ENCODE results near the gene LACC1.

Gene LACC1

DNA sequence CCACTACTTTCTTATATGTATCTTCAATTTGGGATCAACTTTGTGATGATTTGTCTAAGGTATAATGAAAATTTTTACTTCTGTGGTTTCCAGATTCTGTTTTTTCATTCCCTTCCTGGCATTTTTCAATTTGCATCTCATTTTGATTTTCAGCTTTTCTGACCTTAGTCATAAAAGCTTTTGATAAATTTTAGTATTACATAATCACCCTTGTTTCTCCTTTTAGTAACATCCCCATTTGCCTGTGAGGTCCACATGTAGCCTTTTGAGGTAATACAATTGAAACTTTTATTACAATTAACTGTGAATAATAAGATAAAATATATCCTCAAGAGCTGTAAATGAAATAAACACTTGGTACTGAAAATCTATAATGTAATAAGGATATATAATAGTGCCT is 31.2 kb downstream of the LACC1 start:
- TF ChIP-seq, protein P1, sequence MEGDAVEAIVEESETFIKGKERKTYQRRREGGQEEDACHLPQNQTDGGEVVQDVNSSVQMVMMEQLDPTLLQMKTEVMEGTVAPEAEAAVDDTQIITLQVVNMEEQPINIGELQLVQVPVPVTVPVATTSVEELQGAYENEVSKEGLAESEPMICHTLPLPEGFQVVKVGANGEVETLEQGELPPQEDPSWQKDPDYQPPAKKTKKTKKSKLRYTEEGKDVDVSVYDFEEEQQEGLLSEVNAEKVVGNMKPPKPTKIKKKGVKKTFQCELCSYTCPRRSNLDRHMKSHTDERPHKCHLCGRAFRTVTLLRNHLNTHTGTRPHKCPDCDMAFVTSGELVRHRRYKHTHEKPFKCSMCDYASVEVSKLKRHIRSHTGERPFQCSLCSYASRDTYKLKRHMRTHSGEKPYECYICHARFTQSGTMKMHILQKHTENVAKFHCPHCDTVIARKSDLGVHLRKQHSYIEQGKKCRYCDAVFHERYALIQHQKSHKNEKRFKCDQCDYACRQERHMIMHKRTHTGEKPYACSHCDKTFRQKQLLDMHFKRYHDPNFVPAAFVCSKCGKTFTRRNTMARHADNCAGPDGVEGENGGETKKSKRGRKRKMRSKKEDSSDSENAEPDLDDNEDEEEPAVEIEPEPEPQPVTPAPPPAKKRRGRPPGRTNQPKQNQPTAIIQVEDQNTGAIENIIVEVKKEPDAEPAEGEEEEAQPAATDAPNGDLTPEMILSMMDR (conservative IDR thresholded peaks at IDR 0.05; ENCODE audit: low read length) = no peak
- H3K4me3 ChIP-seq (ENCODE audit: low read length) = no peak overlapping the region
- no peak for DNase-seq (ENCODE audit: low read depth)

DNA sequence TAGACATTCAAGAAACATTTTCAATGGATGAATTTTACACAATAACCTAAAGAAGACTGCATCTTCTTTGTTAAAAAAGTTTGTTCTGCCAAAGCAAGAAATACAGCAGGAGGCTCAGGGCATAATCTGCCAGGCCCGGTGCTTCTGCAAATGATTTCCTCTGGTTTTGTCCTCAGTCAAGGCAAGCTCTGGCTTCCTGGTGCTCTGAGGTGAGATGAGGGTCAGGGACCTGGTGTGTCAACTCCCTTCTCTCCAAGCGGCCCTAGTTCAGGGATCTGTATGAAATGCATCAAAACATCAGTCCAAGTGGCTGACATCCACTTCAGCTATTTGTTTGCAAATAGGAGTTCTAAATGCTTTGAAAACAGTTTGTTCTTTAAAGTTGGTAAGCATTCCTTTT is 31.6 kb downstream of the LACC1 start:
- DNase-seq (ENCODE audit: low read depth) = no peak
- H3K4me3 ChIP-seq (ENCODE audit: low read length) = no peak overlapping the region

DNA sequence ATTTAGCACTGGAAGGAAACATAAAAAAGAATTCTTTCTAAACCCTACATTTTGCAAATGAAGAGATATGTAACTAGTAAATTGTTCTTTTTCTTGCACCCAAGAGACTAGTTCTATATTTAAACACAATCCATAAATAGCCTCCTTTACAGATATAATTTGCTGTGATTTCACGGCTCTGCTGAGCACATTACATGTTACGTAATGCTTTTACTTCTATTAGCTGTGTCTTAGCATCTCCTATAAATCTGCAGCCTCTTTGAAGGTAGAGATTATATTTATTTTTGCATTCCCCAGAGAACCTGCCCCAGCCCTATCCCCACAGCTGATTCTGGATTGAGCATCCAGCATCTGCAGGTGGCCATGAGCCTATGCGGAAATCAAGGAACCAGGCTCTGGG is 32.2 kb downstream of the LACC1 start:
- no peak for DNase-seq (ENCODE audit: low read depth)
- no peak overlapping the region for H3K4me3 ChIP-seq (ENCODE audit: low read length)
- TF ChIP-seq, protein P1 (conservative IDR thresholded peaks at IDR 0.05; ENCODE audit: low read length) = no peak

More for the DNA sequence above, 31.6 kb downstream of the LACC1 start:
- TF ChIP-seq, protein P1 (conservative IDR thresholded peaks at IDR 0.05; ENCODE audit: low read length) = no peak

DNA sequence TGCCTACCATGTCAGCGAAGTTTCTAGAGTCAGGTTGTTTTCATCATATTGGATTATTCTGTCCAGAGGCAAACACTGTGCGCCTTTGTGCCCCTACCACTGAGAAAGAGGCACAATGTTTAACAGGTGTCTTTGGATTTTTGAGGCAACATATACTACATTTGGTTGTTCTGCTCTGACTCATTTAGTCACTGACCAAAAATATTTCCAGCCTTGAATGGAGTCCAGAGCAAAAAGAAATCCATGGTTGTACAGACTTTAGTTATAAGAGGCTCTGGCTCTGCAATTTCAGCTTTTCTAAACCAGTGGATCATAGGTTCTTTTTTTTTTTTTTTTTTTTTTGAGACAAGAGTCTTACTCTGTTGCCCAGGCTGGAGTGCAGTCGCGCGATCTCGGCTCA is 35.7 kb downstream of the LACC1 start:
- TF ChIP-seq, protein P1 (conservative IDR thresholded peaks at IDR 0.05; ENCODE audit: low read length) = no peak
- H3K4me3 ChIP-seq (ENCODE audit: low read length) = no peak overlapping the region
- DNase-seq (ENCODE audit: low read depth) = peak; percentile 55

DNA sequence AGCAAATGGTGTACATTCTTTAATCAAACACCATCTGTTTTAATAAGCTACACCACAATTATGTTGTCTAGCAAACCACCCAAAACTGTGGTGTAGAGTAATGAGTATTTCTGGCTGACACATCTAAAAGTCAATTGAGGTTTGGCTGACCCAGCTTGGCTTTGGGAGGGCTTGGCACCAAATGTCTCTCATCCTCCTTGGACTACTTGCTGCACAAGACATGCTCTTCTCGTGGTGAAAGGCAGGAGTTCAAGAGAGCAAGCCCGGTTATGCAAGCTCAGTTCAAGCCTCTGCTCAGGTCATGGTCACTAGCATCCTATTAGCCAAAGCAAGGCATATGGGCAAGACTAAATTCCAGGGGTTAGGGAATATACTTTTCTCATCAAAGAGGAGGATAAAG is 37.1 kb downstream of the LACC1 start:
- no peak overlapping the region for H3K4me3 ChIP-seq (ENCODE audit: low read length)
- DNase-seq (ENCODE audit: low read depth) = peak; percentile 27
- TF ChIP-seq, protein P1 (conservative IDR thresholded peaks at IDR 0.05; ENCODE audit: low read length) = no peak

DNA sequence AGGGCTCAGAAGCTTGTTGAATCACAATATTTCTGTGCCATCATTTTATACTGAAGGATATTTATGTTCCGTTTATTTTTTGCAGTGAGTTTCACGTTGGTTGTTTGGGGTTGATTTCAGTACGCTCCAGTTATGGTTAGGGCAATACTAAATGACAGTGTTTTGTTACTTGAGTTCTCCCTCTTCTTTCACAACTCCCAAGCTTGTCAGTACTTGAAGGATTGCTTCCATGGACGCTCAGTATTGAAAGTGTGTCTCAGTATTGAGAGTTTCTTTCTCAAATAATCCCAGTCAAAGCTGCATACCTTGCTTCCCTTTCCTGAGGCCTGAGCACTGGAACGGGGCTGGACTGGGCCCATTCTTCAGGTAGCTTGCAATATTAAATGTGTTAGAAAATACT is 38.9 kb downstream of the LACC1 start:
- no peak overlapping the region for H3K4me3 ChIP-seq (ENCODE audit: low read length)
- TF ChIP-seq, protein P1 (conservative IDR thresholded peaks at IDR 0.05; ENCODE audit: low read length) = no peak
- DNase-seq (ENCODE audit: low read depth) = no peak

DNA sequence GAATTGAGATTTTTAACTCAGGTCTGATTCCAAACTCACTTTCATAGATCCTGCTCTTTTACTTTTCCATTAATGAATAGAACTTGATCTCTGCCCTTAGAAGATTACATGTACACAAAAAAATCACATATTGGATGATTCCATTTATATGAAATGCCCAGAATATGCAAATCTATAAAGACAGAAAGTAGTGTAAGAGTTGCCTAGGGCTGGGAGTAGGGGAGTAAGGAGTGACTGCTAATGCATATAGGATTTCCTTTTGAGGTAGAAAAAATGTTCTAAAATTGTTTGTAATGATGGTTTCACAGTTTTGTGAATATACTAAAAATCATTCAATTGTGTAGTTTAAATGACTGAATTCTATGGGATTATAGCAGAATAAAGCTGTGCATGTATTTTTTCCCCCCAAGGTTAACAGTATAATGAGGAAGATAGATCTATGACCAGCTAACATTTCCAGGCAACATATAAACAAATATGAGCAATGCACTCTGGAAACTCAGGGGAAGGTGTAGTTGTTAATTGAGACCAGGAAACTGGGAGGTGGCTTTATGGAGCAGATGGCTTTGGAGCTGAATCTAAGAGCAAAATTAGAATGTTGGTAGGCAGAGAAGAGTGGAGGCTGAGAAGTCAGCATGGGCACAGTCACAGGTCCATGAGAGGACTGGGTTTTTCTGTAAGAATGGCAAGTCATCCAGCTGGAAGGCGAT is 41.4 kb downstream of the LACC1 start:
- no peak for DNase-seq (ENCODE audit: low read depth)
- TF ChIP-seq, protein P1 (conservative IDR thresholded peaks at IDR 0.05; ENCODE audit: low read length) = no peak
- no peak overlapping the region for H3K4me3 ChIP-seq (ENCODE audit: low read length)
